Mesendoderm (in vitro differentiated cells): ENCODE data around the gene WDR86.

Source experiments
- DNase-seq: peaks from one replicate; pipeline ENCODE4 v3.0.0; 2013
- H2AK5ac ChIP-seq: 2 replicates; pipeline ENCODE4 v1.6.1; 2013; ENCODE audit warnings: low read length, inconsistent platforms
- H2BK120ac ChIP-seq: 2 replicates; pipeline ENCODE4 v1.6.1; 2013; ENCODE audit warnings: low read depth, mild to moderate bottlenecking, low read length, moderate library complexity, mixed read lengths
- H2BK15ac ChIP-seq: replicated peaks from 2 replicates; pipeline ENCODE4 v1.6.1; 2013; ENCODE audit warnings: low read depth, mild to moderate bottlenecking, moderate library complexity
- H2BK5ac ChIP-seq: 2 replicates; pipeline ENCODE4 v1.6.1; 2013; ENCODE audit warnings: low read length, inconsistent platforms
- H3K18ac ChIP-seq: 2 replicates; pipeline ENCODE4 v1.6.1; 2013; ENCODE audit warnings: mild to moderate bottlenecking, low read length, mixed read lengths
- H3K23ac ChIP-seq: one replicate; pipeline ENCODE4 v1.6.1; 2013; ENCODE audit warnings: low read length
- H3K27ac ChIP-seq: 2 replicates; pipeline ENCODE4 v1.5.1; 2013; ENCODE audit warnings: low read depth, mild to moderate bottlenecking, inconsistent platforms, low read length, moderate library complexity
- H3K27me3 ChIP-seq: 2 replicates; pipeline ENCODE4 v1.6.1; 2013; ENCODE audit warnings: low read length, control low read depth, mild to moderate bottlenecking, inconsistent platforms; ENCODE audit not compliant: insufficient read depth, poor library complexity
- H3K36me3 ChIP-seq: 2 replicates; pipeline ENCODE4 v1.6.1; 2013; ENCODE audit warnings: low read length, inconsistent platforms; ENCODE audit not compliant: control insufficient read depth, insufficient read depth
- H3K4ac ChIP-seq: one replicate; pipeline ENCODE4 v1.6.1; 2013; ENCODE audit warnings: low read depth, mild to moderate bottlenecking, low read length, moderate library complexity
- H3K4me1 ChIP-seq: 2 replicates; pipeline ENCODE4 v1.6.1; 2013; ENCODE audit warnings: low read depth, low read length, inconsistent platforms; ENCODE audit not compliant: control insufficient read depth
- H3K4me2 ChIP-seq: 2 replicates; pipeline ENCODE4 v1.6.1; 2013; ENCODE audit warnings: low read length
- H3K4me3 ChIP-seq: 2 replicates; pipeline ENCODE4 v1.5.1; 2013; ENCODE audit warnings: mild to moderate bottlenecking, low read length
- H3K56ac ChIP-seq: one replicate; pipeline ENCODE4 v1.6.1; 2013; ENCODE audit warnings: low read length
- H3K79me1 ChIP-seq: 2 replicates; pipeline ENCODE4 v1.6.1; 2013; ENCODE audit warnings: low read length, inconsistent platforms
- H3K79me2 ChIP-seq: 2 replicates; pipeline ENCODE4 v1.6.1; 2013; ENCODE audit warnings: mild to moderate bottlenecking, low read length; ENCODE audit not compliant: control insufficient read depth, insufficient read depth
- H3K9ac ChIP-seq: 2 replicates; pipeline ENCODE4 v1.6.1; 2013; ENCODE audit warnings: low read length, inconsistent platforms
- H4K5ac ChIP-seq: one replicate; pipeline ENCODE4 v1.6.1; 2013; ENCODE audit warnings: low read length
- H4K8ac ChIP-seq: one replicate; pipeline ENCODE4 v1.6.1; 2013; ENCODE audit warnings: low read depth, mild to moderate bottlenecking, control low read depth, low read length, moderate library complexity
- WGBS: extraction: QIAGEN DNeasy Blood & Tissue Kit; methylation state at CpG from one replicate; pipeline ENCODE4 v1.1.7; 2013; ENCODE audit warnings: low lambda C conversion rate, missing lambda C conversion rate; ENCODE audit not compliant: insufficient coverage; ENCODE audit errors: extremely low coverage; 5-methylcytosine and 5-hydroxymethylcytosine counted together

Gene WDR86

DNA sequence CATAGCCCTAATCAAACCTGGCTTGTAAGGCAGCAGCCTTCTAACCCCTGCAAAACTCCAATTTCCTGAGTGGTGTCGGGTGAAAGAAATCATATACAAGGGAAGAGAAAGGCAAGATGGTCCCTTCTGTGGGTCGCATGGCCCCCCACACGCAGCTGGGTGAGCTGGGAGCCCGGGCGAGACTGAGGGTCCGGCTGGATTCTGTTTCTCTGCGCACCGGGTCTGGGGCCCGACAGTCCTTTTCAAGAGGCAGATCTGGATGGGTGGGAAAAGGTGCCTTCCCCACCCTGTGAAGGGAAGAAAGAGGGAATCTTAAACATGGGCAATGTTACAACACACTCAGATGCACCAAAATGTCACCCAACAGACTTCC, 18.5 kb downstream of the WDR86 start:
- no peak overlapping the region for H4K5ac ChIP-seq
- no peak for DNase-seq
- no peak overlapping the region for H3K23ac ChIP-seq
- H2BK5ac ChIP-seq = no peak overlapping the region
- no peaks in the 10 kb centered on the region for H3K4me1 ChIP-seq
- no peak overlapping the region for H2BK15ac ChIP-seq
- H3K4me3 ChIP-seq = no peak overlapping the region
- H3K56ac ChIP-seq = no peak overlapping the region
- H3K27ac ChIP-seq = no peak overlapping the region
- no CpG with 5 or more reads among the region's 9 CpGs for WGBS
- H2AK5ac ChIP-seq = no peak overlapping the region
- no peak overlapping the region for H3K18ac ChIP-seq
- no peak overlapping the region for H3K4ac ChIP-seq
- H4K8ac ChIP-seq = no peak overlapping the region
- no peak overlapping the region for H3K9ac ChIP-seq
- H3K27me3 ChIP-seq = no peaks in the 10 kb centered on the region
- no peaks in the 10 kb centered on the region for H3K79me2 ChIP-seq
- no peaks in the 10 kb centered on the region for H3K79me1 ChIP-seq
- H3K36me3 ChIP-seq = no peaks in the 10 kb centered on the region
- H3K4me2 ChIP-seq = no peak overlapping the region
- no peak overlapping the region for H2BK120ac ChIP-seq

DNA sequence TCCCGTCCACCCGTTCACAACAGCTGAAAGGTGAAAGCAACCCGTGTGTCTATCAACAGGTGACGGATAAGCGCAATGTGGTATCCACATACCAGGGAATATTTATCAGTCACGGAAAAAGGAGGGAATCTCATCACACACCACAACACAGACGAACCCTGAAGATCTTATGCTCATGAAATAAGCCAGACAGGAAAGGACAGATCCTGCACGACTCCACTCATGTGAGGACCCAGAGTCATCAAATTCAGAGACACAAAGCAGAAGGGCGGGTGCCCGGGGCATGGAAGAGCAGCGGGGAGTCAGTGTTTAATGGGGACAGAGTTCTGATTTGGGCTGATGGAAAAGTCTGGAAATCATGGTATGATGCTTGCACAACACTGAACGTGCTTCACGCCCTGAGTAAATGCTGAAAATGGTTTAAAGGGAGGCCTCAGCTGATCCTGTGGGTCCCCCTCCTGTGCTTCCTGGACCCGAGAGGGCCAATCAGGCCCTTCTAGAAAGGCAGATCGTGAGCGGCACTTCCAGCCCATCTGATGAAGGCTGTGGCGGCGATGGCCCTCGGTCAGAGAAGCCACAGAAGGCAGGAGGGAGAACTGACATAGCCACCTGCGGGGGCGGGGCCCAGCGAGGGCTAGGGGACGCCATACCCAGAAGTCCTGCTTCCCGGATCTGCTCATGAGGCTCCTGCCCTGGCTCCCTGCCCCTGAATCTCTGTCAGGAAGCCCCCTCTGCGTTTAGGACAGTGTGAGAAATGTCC, 19.1 kb downstream of the WDR86 start:
- WGBS = no CpG with 5 or more reads among the region's 25 CpGs
- Histone ChIP-seq H2BK15ac (no peak overlapping the region), H2AK5ac (no peak overlapping the region), H3K9ac (no peak overlapping the region), H3K23ac (no peak overlapping the region), H3K27me3 (no peaks in the 10 kb centered on the region), H2BK120ac (no peak overlapping the region), H4K5ac (no peak overlapping the region), H3K36me3 (no peaks in the 10 kb centered on the region), H3K4me1 (no peaks in the 10 kb centered on the region), H3K56ac (no peak overlapping the region), H3K4me3 (no peak overlapping the region), H3K27ac (no peak overlapping the region), H3K18ac (no peak overlapping the region), H2BK5ac (no peak overlapping the region), H3K79me2 (no peaks in the 10 kb centered on the region), H3K79me1 (no peaks in the 10 kb centered on the region), H3K4ac (no peak overlapping the region), H4K8ac (no peak overlapping the region), H3K4me2 (no peak overlapping the region)
- no peak for DNase-seq

GRCh38 chr7:151389768-151390597, 19.9 kb downstream of the WDR86 start:
- Histone ChIP-seq H3K4me3 (no peak overlapping the region), H3K4me2 (no peak overlapping the region), H2BK120ac (no peak overlapping the region), H3K4me1 (no peaks in the 10 kb centered on the region), H3K23ac (no peak overlapping the region), H4K8ac (no peak overlapping the region), H4K5ac (no peak overlapping the region), H2BK15ac (no peak overlapping the region), H3K79me2 (no peaks in the 10 kb centered on the region), H3K9ac (no peak overlapping the region), H2BK5ac (no peak overlapping the region), H3K27ac (no peak overlapping the region), H3K4ac (no peak overlapping the region), H2AK5ac (no peak overlapping the region), H3K18ac (no peak overlapping the region), H3K79me1 (no peaks in the 10 kb centered on the region), H3K36me3 (no peaks in the 10 kb centered on the region), H3K27me3 (no peaks in the 10 kb centered on the region), H3K56ac (no peak overlapping the region)
- WGBS = no CpG with 5 or more reads among the region's 24 CpGs
- no peak for DNase-seq

DNA sequence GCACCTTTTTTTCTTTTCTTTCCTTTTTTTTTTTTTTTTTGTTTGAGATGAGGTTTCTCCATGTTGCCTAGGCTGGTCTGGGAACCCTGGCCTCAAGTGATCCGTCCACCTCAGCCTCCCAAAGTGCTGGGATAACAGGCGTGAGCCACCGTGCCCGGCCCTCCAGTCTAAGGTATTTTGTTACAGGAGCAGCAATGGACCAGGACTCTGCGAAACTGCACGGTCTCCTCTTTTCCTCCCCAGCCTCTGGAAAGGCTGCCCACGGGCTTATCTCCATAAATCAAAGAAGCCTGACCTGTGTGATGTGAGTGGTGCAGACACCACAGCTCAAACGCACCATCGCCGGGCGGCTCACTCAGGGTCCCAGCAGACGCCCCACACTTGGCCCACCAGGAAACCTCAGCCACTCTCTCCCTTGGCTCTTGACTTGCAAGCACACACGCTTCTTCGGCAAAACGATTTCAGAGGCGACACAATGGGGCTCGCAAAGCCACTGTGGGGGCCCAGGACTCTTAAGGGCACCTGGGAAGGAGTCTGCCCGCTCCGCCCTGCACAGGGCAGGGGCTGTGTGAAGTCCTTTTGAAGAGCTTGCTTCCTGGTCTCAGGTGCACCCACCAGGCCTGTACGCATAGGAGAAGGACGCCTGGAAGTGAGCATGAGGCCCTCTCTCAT, 20.6 kb downstream of the WDR86 start:
- H3K23ac ChIP-seq = no peak overlapping the region
- no peaks in the 10 kb centered on the region for H3K36me3 ChIP-seq
- no peak overlapping the region for H3K9ac ChIP-seq
- no peak overlapping the region for H3K18ac ChIP-seq
- no peaks in the 10 kb centered on the region for H3K27me3 ChIP-seq
- WGBS = no CpG with 5 or more reads among the region's 21 CpGs
- no peak overlapping the region for H3K27ac ChIP-seq
- no peaks in the 10 kb centered on the region for H3K79me2 ChIP-seq
- no peak overlapping the region for H4K8ac ChIP-seq
- no peaks in the 10 kb centered on the region for H3K4me1 ChIP-seq
- no peak overlapping the region for H3K4ac ChIP-seq
- no peak overlapping the region for H2AK5ac ChIP-seq
- no peak overlapping the region for H3K4me2 ChIP-seq
- no peak overlapping the region for H2BK15ac ChIP-seq
- no peak overlapping the region for H2BK120ac ChIP-seq
- H3K4me3 ChIP-seq = no peak overlapping the region
- no peak for DNase-seq
- H3K56ac ChIP-seq = no peak overlapping the region
- H3K79me1 ChIP-seq = no peaks in the 10 kb centered on the region
- H2BK5ac ChIP-seq = no peak overlapping the region
- no peak overlapping the region for H4K5ac ChIP-seq

DNA sequence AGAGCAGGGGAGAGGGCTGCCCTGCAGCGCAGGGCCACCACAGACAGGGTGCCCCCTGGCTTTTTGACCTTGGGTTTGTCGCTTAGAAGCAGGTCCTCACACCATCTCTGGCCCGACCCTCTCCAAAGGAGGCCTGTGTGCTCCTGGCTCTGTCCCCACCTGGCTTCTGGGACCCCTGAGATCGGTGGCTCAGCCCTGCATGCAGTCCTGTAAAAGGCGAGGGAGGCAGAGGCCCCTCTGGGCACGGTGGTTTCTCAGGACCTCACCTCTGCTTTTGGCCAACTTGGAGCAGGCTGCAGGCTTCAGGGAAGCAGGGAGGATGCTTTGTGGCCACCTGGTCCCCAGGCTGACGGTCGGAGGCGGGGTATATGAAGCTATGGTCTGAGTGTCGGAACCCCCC, 21.4 kb downstream of the WDR86 start:
- no peaks in the 10 kb centered on the region for H3K79me1 ChIP-seq
- no peak overlapping the region for H3K18ac ChIP-seq
- H3K27me3 ChIP-seq = no peaks in the 10 kb centered on the region
- no peak overlapping the region for H3K56ac ChIP-seq
- no peak overlapping the region for H3K4ac ChIP-seq
- no peak overlapping the region for H4K8ac ChIP-seq
- H3K36me3 ChIP-seq = no peaks in the 10 kb centered on the region
- no peak overlapping the region for H3K4me2 ChIP-seq
- no peak overlapping the region for H3K4me3 ChIP-seq
- no peak overlapping the region for H3K23ac ChIP-seq
- no peak overlapping the region for H4K5ac ChIP-seq
- H2BK120ac ChIP-seq = no peak overlapping the region
- H2BK15ac ChIP-seq = no peak overlapping the region
- no peak for DNase-seq
- no peak overlapping the region for H3K27ac ChIP-seq
- H2AK5ac ChIP-seq = no peak overlapping the region
- H3K9ac ChIP-seq = no peak overlapping the region
- H3K79me2 ChIP-seq = no peaks in the 10 kb centered on the region
- no peaks in the 10 kb centered on the region for H3K4me1 ChIP-seq
- WGBS = no CpG with 5 or more reads among the region's 10 CpGs
- no peak overlapping the region for H2BK5ac ChIP-seq
